ENCODE measurements around the gene AFAP1L2. TPM values are rescaled to one million over a fixed set of nuclear protein-coding genes. Genes with fewer than 3 reads are reported as not detected.
"Not testable (repeated sequence)": the region's sequence is repeated elsewhere in the genome, so short reads cannot be mapped to it uniquely, and the experiment has no call there.

AFAP1L2 gene
- total RNA-seq, 1 experiment from 2014 or later = 170 TPM

- DNase-seq (ENCODE audit: low read depth, low spot score) (no peak), ATAC-seq (no peak)
- intact Hi-C loops (cut with micrococcal nuclease; ENCODE audit: unreplicated experiment) (no loop called here), in situ Hi-C loops (cut with HindIII; ENCODE audit: low pct_unique_long_range_greater_than_20kb, low sequenced_read_pairs) (no loop called here)
- POLR2A ChIA-PET = no interaction called here
- H3K4me1 ChIP-seq (ENCODE audit: control insufficient read depth, insufficient read depth, low read length) = no peaks in the 10 kb centered on the region
- TF ChIP-seq, protein P1, sequence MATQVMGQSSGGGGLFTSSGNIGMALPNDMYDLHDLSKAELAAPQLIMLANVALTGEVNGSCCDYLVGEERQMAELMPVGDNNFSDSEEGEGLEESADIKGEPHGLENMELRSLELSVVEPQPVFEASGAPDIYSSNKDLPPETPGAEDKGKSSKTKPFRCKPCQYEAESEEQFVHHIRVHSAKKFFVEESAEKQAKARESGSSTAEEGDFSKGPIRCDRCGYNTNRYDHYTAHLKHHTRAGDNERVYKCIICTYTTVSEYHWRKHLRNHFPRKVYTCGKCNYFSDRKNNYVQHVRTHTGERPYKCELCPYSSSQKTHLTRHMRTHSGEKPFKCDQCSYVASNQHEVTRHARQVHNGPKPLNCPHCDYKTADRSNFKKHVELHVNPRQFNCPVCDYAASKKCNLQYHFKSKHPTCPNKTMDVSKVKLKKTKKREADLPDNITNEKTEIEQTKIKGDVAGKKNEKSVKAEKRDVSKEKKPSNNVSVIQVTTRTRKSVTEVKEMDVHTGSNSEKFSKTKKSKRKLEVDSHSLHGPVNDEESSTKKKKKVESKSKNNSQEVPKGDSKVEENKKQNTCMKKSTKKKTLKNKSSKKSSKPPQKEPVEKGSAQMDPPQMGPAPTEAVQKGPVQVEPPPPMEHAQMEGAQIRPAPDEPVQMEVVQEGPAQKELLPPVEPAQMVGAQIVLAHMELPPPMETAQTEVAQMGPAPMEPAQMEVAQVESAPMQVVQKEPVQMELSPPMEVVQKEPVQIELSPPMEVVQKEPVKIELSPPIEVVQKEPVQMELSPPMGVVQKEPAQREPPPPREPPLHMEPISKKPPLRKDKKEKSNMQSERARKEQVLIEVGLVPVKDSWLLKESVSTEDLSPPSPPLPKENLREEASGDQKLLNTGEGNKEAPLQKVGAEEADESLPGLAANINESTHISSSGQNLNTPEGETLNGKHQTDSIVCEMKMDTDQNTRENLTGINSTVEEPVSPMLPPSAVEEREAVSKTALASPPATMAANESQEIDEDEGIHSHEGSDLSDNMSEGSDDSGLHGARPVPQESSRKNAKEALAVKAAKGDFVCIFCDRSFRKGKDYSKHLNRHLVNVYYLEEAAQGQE (IDR thresholded peaks at IDR 0.05; ENCODE audit: insufficient read depth in 1 of 2, low read depth in 2 of 2, low read length in 1 of 2) = no peak
- TF ChIP-seq TCF7L2 (IDR thresholded peaks at IDR 0.05; ENCODE audit: low read depth, low read length) = no peak
- TF ChIP-seq POLR2AphosphoS5 (IDR thresholded peaks at IDR 0.05; ENCODE audit: low read depth, low read length) = no peak
- TF ChIP-seq CTCF (IDR thresholded peaks at IDR 0.05) = no peak
- no peak for TF ChIP-seq SIN3A (IDR thresholded peaks at IDR 0.05; ENCODE audit: borderline replicate concordance, insufficient read depth, low read depth, low read length)
- no peak overlapping the region for H3K4me3 ChIP-seq (ENCODE audit: low read depth in 2 of 2, low read length in 2 of 2)
- no TSS peak for BruUV-seq (replicated peaks)
- H3K9me3 ChIP-seq (ENCODE audit: control insufficient read depth, insufficient read depth, low read depth, low read length) = no peaks in the 10 kb centered on the region
- CTCF ChIA-PET = no interaction called here
- no peaks in the 10 kb centered on the region for H3K27me3 ChIP-seq (ENCODE audit: control insufficient read depth, insufficient read depth, low read length)
- no peak overlapping the region for H3K27ac ChIP-seq (ENCODE audit: low read length)
- H3K36me3 ChIP-seq (ENCODE audit: control insufficient read depth, insufficient read depth, low read length) = peaks cover 3% of the 10 kb centered on the region
Observed at GRCh38 chr10:114335614-114336013, 68.7 kb downstream of the AFAP1L2 start.

DNA sequence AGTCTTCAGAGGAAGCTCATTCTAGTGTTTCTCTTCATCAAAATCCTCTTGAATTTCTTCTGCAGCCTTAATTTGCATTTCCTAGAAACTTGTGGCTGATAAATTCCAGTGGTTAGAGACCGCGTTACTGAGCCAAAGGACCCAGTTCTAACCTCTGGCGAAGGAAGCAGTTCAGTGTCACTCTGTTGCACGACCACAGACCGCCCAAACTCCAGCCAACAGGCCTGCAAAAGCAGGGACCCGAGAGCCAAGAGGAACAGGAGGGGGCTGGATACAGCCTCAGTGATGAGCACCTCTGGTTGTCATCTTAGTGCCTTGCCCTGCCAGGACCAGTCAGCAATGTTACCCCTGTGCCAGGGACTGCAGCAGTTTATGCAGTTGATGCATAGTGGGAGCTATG lies 70.0 kb downstream of the AFAP1L2 start:
- intact Hi-C loops (cut with micrococcal nuclease; ENCODE audit: unreplicated experiment) (no loop called here), in situ Hi-C loops (cut with HindIII; ENCODE audit: low pct_unique_long_range_greater_than_20kb, low sequenced_read_pairs) (no loop called here)
- H3K4me3 ChIP-seq (ENCODE audit: low read depth in 2 of 2, low read length in 2 of 2) = no peak overlapping the region
- no peak for ATAC-seq
- H3K4me1 ChIP-seq (ENCODE audit: control insufficient read depth, insufficient read depth, low read length) = peaks cover under 1% of the 10 kb centered on the region; the same call in 1 of the 2 replicates
- peaks cover 3% of the 10 kb centered on the region for H3K36me3 ChIP-seq (ENCODE audit: control insufficient read depth, insufficient read depth, low read length)
- no TSS peak for BruUV-seq (replicated peaks)
- ChIA-PET CTCF (no interaction called here), POLR2A (no interaction called here)
- no peaks in the 10 kb centered on the region for H3K27me3 ChIP-seq (ENCODE audit: control insufficient read depth, insufficient read depth, low read length)
- no peaks in the 10 kb centered on the region for H3K9me3 ChIP-seq (ENCODE audit: control insufficient read depth, insufficient read depth, low read depth, low read length)
- DNase-seq (ENCODE audit: low read depth, low spot score) = no peak
- H3K27ac ChIP-seq (ENCODE audit: low read length) = no peak overlapping the region
- TF ChIP-seq POLR2AphosphoS5 (IDR thresholded peaks at IDR 0.05; ENCODE audit: low read depth, low read length) (no peak), CTCF (IDR thresholded peaks at IDR 0.05) (no peak), SIN3A (IDR thresholded peaks at IDR 0.05; ENCODE audit: borderline replicate concordance, insufficient read depth, low read depth, low read length) (no peak), TCF7L2 (IDR thresholded peaks at IDR 0.05; ENCODE audit: low read depth, low read length) (no peak)
- TF ChIP-seq, protein P1 (IDR thresholded peaks at IDR 0.05; ENCODE audit: insufficient read depth in 1 of 2, low read depth in 2 of 2, low read length in 1 of 2) = no peak

DNA sequence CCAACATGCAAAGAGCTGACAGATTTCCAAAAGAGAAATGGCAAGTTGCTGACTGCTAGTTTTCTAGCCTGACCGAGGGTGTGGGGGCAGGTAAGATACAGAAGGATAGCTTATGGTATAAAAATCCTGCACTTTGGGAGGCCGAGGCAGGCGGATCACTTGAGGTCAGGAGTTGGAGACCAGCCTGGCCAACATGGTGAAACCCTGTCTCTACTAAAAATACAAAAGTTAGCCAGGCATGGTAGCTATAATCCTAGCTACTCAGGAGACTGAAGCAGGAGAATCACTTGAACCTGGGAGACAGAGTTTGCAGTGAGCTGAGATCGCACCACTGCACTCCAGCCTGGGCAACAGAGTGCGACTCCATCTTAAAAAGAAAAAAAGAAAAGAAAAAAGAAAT lies 70.9 kb downstream of the AFAP1L2 start:
- ATAC-seq; intact Hi-C loops (cut with micrococcal nuclease; ENCODE audit: unreplicated experiment); H3K36me3 ChIP-seq (ENCODE audit: control insufficient read depth, insufficient read depth, low read length); H3K27ac ChIP-seq (ENCODE audit: low read length); H3K4me1 ChIP-seq (ENCODE audit: control insufficient read depth, insufficient read depth, low read length); BruUV-seq (replicated peaks); CTCF ChIA-PET; POLR2A ChIA-PET; in situ Hi-C loops (cut with HindIII; ENCODE audit: low pct_unique_long_range_greater_than_20kb, low sequenced_read_pairs); H3K27me3 ChIP-seq (ENCODE audit: control insufficient read depth, insufficient read depth, low read length); H3K9me3 ChIP-seq (ENCODE audit: control insufficient read depth, insufficient read depth, low read depth, low read length); DNase-seq (ENCODE audit: low read depth, low spot score); H3K4me3 ChIP-seq (ENCODE audit: low read depth in 2 of 2, low read length in 2 of 2): not testable (repeated sequence)

All from Panc1 (cell line).